DND-41 (cell line): ENCODE results near the gene GRIN2A.

Experiments
- ATAC-seq: fragments of 200-7000 bp; cut with Tn5 transposase; 3 replicates; pipeline ENCODE4 v1.9.1; 2021; ENCODE audit warnings: low read depth; ENCODE audit not compliant: insufficient read depth
- DNase-seq: peaks from one replicate; pipeline ENCODE4 v3.0.0-alpha.2; 2020
- H2AFZ ChIP-seq: 2 replicates; pipeline ENCODE4 v1.6.0; 2012; ENCODE audit warnings: low read depth, low read length
- H3K27ac ChIP-seq: 2 replicates; pipeline ENCODE4 v1.5.1; 2012; ENCODE audit warnings: low read length, inconsistent platforms
- H3K27me3 ChIP-seq: fragments of 200-600 bp; sonication (generic); 2 replicates; pipeline ENCODE4 v1.6.0; 2012; ENCODE audit warnings: low read length, mild to moderate bottlenecking, inconsistent platforms; ENCODE audit not compliant: insufficient read depth, poor library complexity
- H3K36me3 ChIP-seq: 2 replicates; pipeline ENCODE4 v1.5.1; 2012; ENCODE audit warnings: low read length, inconsistent platforms; ENCODE audit not compliant: insufficient read depth
- H3K4me1 ChIP-seq: 2 replicates; pipeline ENCODE4 v1.5.1; 2012; ENCODE audit warnings: mild to moderate bottlenecking, low read length; ENCODE audit not compliant: insufficient read depth
- H3K4me2 ChIP-seq: 2 replicates; pipeline ENCODE4 v1.6.0; 2012; ENCODE audit warnings: mild to moderate bottlenecking, moderate library complexity, low read length, inconsistent platforms; ENCODE audit not compliant: insufficient read depth
- H3K4me3 ChIP-seq, 2 experiments: fragments of 200-600 bp in 1 of 2; shearing (Covaris generic) in 1 of 2; 2 replicates each; pipeline ENCODE4 v1.5.1; 2012 to 2016; ENCODE audit warnings: inconsistent platforms in 2 of 2, low read length in 2 of 2, mild to moderate bottlenecking in 2 of 2, low read depth in 1 of 2, moderate library complexity in 1 of 2
- H3K79me2 ChIP-seq: 2 replicates; pipeline ENCODE4 v1.6.0; 2012; ENCODE audit warnings: low read length, inconsistent platforms; ENCODE audit not compliant: insufficient read depth
- H3K9ac ChIP-seq: 2 replicates; pipeline ENCODE4 v1.6.0; 2012; ENCODE audit warnings: low read depth, mild to moderate bottlenecking, inconsistent platforms, low read length, moderate library complexity
- H3K9me3 ChIP-seq: 2 replicates; pipeline ENCODE4 v1.5.1; 2012; ENCODE audit warnings: low read length, moderate library complexity, mild to moderate bottlenecking, inconsistent platforms; ENCODE audit not compliant: insufficient read depth, severe bottlenecking
- H4K20me1 ChIP-seq: 2 replicates; pipeline ENCODE4 v1.6.0; 2012; ENCODE audit warnings: low read length; ENCODE audit not compliant: insufficient read depth
- CTCF ChIP-seq: IDR thresholded peaks from 2 replicates; pipeline ENCODE4 v1.5.1; 2012; ENCODE audit warnings: borderline replicate concordance, low read length, moderate library complexity, mild to moderate bottlenecking; ENCODE audit not compliant: poor library complexity, severe bottlenecking; ENCODE audit errors: extremely low read depth
- EZH2 ChIP-seq: IDR thresholded peaks from 3 replicates; pipeline ENCODE4 v1.6.1; 2012; ENCODE audit warnings: borderline replicate concordance, low read depth, mild to moderate bottlenecking, moderate library complexity, low read length, inconsistent platforms; ENCODE audit not compliant: severe bottlenecking

GRIN2A gene

DNA sequence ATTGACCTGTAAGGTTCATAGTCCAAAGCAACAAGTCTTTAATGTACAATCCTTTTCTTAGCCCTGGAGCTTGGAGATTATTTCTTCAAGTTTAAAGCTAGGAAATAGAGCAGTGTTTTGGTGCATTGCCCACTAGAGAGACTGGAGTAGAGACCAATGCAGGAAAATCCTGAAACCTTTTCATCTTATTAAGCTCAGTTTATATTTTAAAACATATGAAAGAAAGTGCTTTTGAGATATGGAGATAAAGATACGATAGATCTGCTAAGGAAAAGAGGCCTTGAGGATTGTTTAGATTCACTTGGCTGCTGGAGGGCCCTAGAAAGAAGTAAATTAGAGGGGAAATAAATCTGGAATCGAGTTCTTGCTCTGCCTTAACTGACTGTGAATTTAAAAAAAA is 212.0 kb downstream of the GRIN2A start:
- Histone ChIP-seq H4K20me1 (no peaks in the 10 kb centered on the region), H3K27me3 (peaks cover 3% of the 10 kb centered on the region), H3K36me3 (no peaks in the 10 kb centered on the region), H3K9me3 (no peaks in the 10 kb centered on the region), H3K4me3 (no peak overlapping the region), H3K4me1 (no peaks in the 10 kb centered on the region), H2AFZ (no peak overlapping the region), H3K4me2 (no peak overlapping the region), H3K27ac (no peak overlapping the region), H3K9ac (no peak overlapping the region), H3K79me2 (no peaks in the 10 kb centered on the region)
- TF ChIP-seq CTCF: no peak
- no peak for TF ChIP-seq EZH2
- DNase-seq (no peak), ATAC-seq (no peak)

GRCh38 chr16:9969580-9969979 is 212.6 kb downstream of the GRIN2A start:
- Histone ChIP-seq H3K27ac (no peak overlapping the region), H3K4me2 (no peak overlapping the region), H3K27me3 (no peaks in the 10 kb centered on the region), H3K9me3 (no peaks in the 10 kb centered on the region), H2AFZ (no peak overlapping the region), H3K36me3 (no peaks in the 10 kb centered on the region), H4K20me1 (no peaks in the 10 kb centered on the region), H3K4me1 (no peaks in the 10 kb centered on the region), H3K79me2 (no peaks in the 10 kb centered on the region), H3K4me3 (no peak overlapping the region), H3K9ac (no peak overlapping the region)
- TF ChIP-seq EZH2 (no peak), CTCF (no peak)
- DNase-seq (no peak), ATAC-seq (no peak)

GRCh38 chr16:9966569-9967157 is 215.6 kb downstream of the GRIN2A start:
- ATAC-seq (no peak), DNase-seq (no peak)
- no peak for TF ChIP-seq EZH2
- no peak for TF ChIP-seq CTCF
- no peak overlapping the region for H3K9ac ChIP-seq
- no peaks in the 10 kb centered on the region for H3K36me3 ChIP-seq
- no peaks in the 10 kb centered on the region for H3K27me3 ChIP-seq
- no peak overlapping the region for H3K4me3 ChIP-seq
- H2AFZ ChIP-seq: no peak overlapping the region
- no peaks in the 10 kb centered on the region for H4K20me1 ChIP-seq
- H3K4me1 ChIP-seq: no peaks in the 10 kb centered on the region
- no peak overlapping the region for H3K4me2 ChIP-seq
- H3K79me2 ChIP-seq: no peaks in the 10 kb centered on the region
- no peak overlapping the region for H3K27ac ChIP-seq
- no peaks in the 10 kb centered on the region for H3K9me3 ChIP-seq

- Histone ChIP-seq H3K4me2 (no peak overlapping the region), H3K9me3 (no peaks in the 10 kb centered on the region), H3K27me3 (no peaks in the 10 kb centered on the region), H3K4me3 (no peak overlapping the region), H4K20me1 (no peaks in the 10 kb centered on the region), H3K4me1 (no peaks in the 10 kb centered on the region), H3K27ac (no peak overlapping the region), H3K79me2 (no peaks in the 10 kb centered on the region), H3K9ac (no peak overlapping the region), H2AFZ (no peak overlapping the region), H3K36me3 (no peaks in the 10 kb centered on the region)
- ATAC-seq (no peak), DNase-seq (no peak)
- TF ChIP-seq EZH2 (no peak), CTCF (no peak)
Measured at GRCh38 chr16:9965079-9965478, 217.1 kb downstream of the GRIN2A start.
